NCI-H187 (cell line): Measurements from ENCODE around the gene ADAMTS15.

Source experiments
- DNase-seq, 2 experiments: peaks; one replicate each; lab custom pipeline; 2025; lab: John Stamatoyannopoulos, UW

ADAMTS15 gene

GRCh38 chr11:130448416-130449309 is at the start of gene ADAMTS15:
TSS of gene ADAMTS15 (plus strand) at chr11:130448645. CDS start at chr11:130448974, 329 bp downstream.
- DNase-seq: peak in 1 of 2 experiments; percentile 52

GRCh38 chr11:130399196-130399595 is 49.2 kb upstream of the ADAMTS15 start:
- no peak for DNase-seq

- DNase-seq: no peak
Observed at GRCh38 chr11:130400781-130401483, 47.5 kb upstream of the ADAMTS15 start.

GRCh38 chr11:130402570-130402969 is 45.9 kb upstream of the ADAMTS15 start:
- no peak for DNase-seq

- no peak for DNase-seq
Observed at GRCh38 chr11:130403271-130403804, 45.1 kb upstream of the ADAMTS15 start.

- DNase-seq: no peak
Observed at GRCh38 chr11:130403967-130404366, 44.5 kb upstream of the ADAMTS15 start.

- DNase-seq: no peak
Observed at GRCh38 chr11:130404727-130405126, 43.7 kb upstream of the ADAMTS15 start.

GRCh38 chr11:130405428-130405827 is 43.0 kb upstream of the ADAMTS15 start:
- no peak for DNase-seq

- no peak for DNase-seq
Observed at GRCh38 chr11:130407978-130408377, 40.5 kb upstream of the ADAMTS15 start.

GRCh38 chr11:130408401-130408890 is 40.0 kb upstream of the ADAMTS15 start:
- no peak for DNase-seq

GRCh38 chr11:130408901-130409300 is 39.5 kb upstream of the ADAMTS15 start:
- no peak for DNase-seq

GRCh38 chr11:130409594-130410388 is 38.7 kb upstream of the ADAMTS15 start:
- no peak for DNase-seq

- no peak for DNase-seq
Observed at GRCh38 chr11:130411223-130411622, 37.2 kb upstream of the ADAMTS15 start.

GRCh38 chr11:130413405-130414106 is 34.9 kb upstream of the ADAMTS15 start:
- DNase-seq: no peak

- no peak for DNase-seq
Observed at GRCh38 chr11:130414107-130415080, 34.1 kb upstream of the ADAMTS15 start.

GRCh38 chr11:130415731-130416529 is 32.5 kb upstream of the ADAMTS15 start:
- no peak for DNase-seq

GRCh38 chr11:130416530-130416882 is 31.9 kb upstream of the ADAMTS15 start:
- no peak for DNase-seq

GRCh38 chr11:130416906-130417305 is 31.5 kb upstream of the ADAMTS15 start:
- DNase-seq: no peak

GRCh38 chr11:130418210-130418609 is 30.2 kb upstream of the ADAMTS15 start:
- no peak for DNase-seq
